GM18870 (cell line): ENCODE results near the gene APBA2.
"Not testable (repeated sequence)": the region's sequence is repeated elsewhere in the genome, so short reads cannot be mapped to it uniquely, and the experiment has no call there.

Experiments used
- ATAC-seq: cut with Tn5 transposase; IDR thresholded peaks from one replicate; pipeline ENCODE4 v1.9.1; 2021; ENCODE audit warnings: moderate library complexity; ENCODE audit not compliant: unreplicated experiment

APBA2 gene

DNA sequence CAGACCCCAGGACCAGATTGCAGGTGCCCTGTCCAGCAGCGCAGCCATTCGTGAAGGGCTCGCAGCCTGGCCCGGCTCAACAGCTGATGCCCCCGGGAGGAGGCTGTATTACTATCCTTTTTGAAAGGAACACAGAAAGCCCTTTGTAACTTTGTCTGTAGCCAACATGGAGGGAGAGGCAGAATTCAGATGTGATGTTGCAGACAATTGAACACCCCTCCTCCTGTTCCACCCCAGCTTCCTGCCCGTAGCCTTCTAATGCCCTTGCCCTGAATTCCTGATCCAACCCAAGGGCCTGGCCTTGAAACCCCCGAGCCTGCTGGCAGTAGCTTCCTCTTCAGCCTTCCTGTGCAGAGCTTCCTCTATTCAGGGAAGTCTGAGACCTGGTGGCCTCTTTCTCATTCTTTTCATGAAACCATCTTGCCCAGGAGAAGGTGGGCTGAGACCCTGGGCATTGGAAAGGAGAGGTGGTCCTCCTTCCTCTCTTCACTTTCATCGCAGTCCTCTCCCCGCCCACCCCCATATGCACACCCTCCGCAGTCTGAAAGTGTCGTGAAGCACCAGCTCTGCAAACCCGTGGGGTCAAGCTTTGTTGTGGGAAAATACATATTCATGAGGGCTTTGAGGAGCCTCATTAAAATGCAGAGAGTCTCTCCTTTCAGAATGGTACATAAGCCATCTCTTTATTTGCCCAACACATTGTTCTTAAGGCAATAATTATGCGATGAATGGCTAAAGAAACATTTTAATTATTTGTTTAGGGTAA lies 109.2 kb downstream of the APBA2 start:
- no peak for ATAC-seq

DNA sequence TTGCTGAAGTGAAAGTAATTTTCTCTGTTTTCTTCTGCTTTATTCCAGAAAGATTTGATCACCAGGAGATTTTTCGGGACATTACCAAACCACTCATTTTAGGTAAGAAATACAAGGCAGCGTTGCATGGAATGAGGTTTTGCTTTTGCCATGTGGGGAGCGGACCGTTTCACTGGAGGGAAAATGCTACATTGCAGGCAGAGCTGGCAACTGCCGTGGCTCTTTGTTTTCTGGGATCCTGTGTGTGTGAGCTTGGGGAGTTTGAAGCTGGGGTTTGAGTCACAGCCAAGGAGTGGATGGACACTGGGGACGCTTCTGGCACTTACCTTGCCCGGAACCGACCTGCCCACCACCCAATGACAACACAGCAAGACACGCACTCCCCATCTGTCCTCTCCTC lies 109.9 kb downstream of the APBA2 start:
- no peak for ATAC-seq

- ATAC-seq: no peak
Measured at GRCh38 chr15:28996289-28996688, 110.5 kb downstream of the APBA2 start.

DNA sequence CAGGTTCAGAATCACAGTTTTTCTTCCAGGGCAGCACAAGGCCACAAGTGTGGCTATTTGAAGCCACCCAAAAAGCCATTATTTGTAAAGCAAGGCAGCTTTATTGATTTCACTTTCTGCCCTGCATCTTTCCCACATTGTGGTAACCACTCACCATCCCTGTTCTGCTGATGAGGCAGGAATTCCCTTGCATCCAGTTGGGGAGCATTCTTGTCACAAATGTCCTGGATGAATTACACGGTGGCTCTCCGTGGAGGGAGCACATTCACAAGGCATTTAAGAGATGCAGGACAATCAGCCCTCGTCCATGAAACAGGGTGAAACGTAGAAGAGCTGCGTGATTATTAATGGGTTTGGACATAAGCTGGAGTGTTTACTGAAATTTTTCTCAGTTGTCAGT lies 111.2 kb downstream of the APBA2 start:
- ATAC-seq: no peak

GRCh38 chr15:28997791-28998190 lies 112.0 kb downstream of the APBA2 start:
- ATAC-seq: no peak

DNA sequence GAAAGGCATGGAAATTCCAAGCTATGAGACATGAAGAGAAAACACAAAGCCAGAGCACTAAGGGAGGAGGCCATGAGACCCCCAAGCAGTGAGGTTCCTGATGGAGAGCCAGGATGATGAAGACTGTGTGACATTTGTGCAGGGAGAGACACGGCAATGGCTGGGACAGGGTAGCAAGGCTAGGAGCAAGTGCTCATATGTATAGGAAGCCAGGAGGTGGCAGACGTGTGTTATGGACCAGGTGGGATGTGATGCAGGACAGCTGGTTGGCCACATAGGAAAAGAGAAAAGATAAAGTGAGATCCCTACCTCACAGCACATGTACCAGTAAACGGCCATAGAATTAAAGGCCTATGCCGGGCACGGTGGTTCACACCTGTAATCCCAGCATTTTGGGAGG lies 112.7 kb downstream of the APBA2 start:
- ATAC-seq: no peak

DNA sequence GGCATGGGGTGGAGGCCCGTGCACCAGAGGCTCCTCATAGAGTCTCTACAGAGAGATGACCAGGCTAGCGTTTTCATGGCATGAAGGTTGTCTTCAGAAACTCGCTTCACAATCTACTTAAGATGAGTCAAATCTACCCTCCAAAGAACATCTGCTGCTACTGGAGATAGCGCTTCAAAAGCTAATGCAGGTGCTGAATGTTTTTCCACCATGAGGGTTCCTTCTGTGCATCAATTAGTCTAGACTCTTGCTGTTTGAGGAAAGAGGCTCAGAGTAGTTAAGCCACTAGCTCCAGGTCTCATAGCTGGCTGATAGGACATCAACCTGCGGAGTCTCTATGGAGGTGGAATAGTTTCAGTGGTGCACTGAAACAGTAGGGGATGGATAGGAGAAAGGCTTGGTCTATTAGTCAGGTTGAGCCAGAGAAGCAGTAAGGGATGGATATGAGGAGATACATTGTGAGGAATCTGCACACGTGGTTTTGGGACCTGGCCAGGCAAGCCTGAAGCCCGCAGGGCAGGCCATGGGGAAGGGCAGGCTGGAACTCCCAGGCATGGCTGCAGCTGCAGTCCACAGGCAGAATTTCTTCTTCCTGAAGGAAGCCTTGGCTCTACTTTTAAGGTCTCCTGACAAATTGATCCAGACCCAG lies 117.5 kb downstream of the APBA2 start:
- ATAC-seq: no peak

- ATAC-seq: no peak
Measured at GRCh38 chr15:29003840-29004233, 118.1 kb downstream of the APBA2 start.

DNA sequence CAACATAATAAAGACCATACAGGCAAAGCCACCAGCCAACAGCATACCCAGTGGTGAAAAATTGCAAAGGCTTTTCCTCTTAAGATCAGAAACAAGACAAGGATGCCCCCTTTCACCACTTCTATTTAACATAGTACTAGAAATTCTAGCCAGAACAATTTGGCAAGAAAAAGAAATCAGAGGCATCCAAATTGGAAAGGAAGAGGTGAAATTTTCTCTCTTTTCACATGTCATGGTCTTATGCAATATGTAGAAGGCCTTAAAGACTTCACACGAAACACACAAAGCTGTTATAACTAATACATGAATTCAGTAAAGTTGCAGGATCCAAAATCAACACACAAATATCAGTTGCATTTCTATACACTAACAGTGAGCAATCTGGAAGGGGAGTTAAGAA lies 120.2 kb downstream of the APBA2 start:
- ATAC-seq: no peak

DNA sequence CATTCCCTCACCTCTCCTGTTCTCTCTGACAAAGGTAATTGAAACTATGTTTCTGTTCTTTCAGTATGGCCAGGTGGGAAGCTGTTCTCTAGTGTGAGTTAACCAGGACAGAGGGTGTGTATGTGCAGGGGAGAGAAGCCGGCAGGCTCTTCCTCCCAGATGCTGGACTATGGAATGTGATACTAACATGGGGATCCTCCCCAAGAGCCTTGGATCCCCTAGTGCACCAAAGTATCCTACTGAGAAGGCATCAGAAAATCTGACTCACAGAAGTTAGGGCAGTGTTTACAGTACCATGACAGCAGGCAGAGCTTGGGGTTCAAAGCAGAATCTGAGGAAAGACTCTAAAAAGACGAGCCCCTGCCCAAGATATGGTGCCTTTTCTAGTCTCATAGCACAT lies 123.1 kb downstream of the APBA2 start:
- ATAC-seq: no peak

GRCh38 chr15:29012097-29012496 lies 126.3 kb downstream of the APBA2 start:
- ATAC-seq: no peak

DNA sequence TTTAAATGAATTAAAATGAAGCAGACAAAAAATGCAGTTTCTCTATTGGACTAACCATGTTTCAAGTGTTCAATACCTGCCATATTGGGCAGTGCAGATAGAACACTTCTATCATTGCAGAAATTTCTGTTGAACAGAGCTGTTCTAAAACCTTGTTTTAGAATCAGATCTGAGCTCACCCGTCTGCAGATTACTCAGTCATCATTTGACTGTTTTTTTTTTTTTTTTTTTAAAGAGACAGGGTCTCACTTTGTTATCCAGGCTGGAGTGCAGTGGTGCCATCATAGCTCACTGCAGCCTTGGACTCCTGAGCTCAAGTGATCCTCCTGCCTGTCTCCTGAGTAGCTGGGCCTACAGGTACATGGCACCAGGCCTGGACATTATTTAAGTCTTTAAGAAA lies 128.7 kb downstream of the APBA2 start:
- ATAC-seq: no peak

- no peak for ATAC-seq
Measured at GRCh38 chr15:29016518-29016917, 130.7 kb downstream of the APBA2 start.

DNA sequence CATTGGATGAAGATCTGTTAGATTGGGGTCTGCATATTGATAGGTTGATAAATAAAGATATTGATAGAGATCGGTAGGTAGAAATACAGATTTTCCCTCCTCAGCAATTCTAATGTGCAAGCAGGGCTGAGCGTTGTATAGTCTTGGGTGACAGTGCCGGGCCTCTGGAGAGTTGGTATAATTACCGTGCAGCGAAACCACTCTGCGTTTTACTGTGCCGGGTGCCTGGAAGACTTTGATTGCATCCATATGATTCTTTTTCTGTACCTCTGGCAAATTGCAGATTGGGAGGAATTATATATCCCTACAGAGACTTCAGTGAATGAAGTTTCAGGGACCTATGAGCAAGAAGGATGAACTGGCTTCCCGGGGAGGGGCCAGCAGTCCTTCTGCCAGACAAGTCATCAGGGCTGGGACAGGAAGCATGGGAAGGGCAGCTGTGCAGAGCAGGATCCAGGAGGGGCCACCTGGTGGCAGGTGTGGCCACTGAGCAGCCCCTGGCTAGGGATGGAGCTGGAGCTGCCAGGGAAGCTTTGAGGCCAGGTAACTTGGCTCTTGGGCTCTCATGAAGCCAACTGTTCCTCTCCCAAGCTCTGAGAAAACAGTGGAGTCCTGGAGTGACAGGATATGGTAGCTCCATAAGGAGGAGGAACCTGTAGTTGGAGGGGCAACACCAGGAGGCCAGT lies 132.5 kb downstream of the APBA2 start:
- ATAC-seq: no peak

DNA sequence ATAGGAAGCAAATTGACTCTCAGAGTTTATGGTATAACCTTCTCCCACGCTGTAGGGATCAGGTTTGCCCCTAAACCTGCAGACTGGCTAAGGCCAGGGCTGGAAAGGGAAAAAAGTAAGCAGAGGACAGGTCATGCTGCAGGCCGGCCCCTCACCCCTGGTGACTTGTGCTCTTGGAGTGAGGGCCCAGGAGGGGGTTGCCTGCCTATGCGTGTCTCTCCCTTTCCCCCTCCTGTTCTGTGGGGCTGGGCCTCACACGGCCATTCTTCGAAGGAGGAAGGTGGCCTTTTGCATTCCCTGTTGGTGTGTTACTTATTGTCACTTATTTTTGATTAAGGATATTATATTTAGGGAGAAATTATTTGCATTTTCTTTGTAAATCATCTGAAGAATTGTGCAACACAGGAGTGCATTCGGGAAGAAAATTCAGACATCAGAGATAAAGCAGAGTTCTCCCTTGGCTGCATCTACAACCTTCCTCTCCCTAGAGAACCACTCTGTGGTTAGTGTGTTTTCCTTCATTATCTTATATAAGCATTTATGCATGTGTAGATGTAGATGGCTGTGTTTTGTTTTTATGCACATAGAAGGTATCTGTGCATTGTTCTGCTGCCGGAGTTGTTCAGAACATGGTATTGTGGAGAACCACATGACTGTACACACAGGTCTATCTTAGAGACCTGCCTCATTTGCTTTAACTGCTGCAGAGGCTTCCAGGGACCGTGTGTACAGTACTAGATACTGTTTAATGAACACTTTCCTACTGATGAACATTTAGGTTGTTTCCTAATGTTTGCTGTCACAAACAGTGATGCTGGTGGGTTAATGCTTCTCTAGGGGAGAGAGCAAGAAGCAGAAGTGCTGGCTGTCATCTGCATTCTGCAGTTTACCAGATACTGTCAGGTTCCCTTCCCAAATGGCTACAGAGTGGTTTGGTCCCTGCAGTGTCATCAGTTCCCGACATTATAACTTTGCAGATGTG lies 133.5 kb downstream of the APBA2 start:
- ATAC-seq: no peak

DNA sequence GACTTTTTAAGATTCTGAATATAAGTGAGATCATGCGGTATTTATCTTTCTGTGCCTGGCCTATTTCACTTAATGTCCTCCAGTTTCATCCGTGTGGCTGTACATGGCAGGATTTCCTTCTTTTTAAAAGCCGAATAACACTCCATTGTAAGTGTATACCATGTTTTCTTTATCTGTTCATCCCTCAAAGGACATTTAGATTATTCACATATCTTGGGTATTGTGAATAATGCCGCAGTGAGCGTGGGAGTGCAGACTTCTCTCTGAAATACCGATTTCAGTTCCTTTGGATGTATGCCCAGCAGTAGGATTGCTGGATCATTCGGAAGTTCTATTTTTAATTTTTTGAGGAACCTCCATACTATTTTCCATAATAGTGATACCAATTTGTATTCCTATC lies 136.1 kb downstream of the APBA2 start:
- no peak for ATAC-seq

DNA sequence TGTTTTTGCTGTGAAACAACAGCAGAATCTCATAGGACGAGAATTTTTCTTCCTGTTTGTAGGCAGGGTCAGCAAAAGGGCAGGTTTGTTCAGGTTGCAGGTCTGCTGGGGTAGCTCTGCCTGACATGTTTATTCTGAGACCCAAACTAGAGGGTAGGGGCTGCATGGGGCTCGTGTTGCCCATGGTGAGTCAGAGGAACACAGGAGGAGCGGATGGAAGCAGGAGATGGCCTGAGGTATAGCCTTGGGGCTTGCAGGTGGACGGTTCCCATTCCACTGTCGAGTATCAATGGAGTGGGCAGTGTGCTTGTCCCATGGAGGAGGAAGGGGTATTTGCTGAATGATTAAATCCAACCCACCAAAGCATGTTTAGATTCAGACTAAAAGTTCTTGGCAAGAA lies 138.9 kb downstream of the APBA2 start:
- ATAC-seq: no peak

DNA sequence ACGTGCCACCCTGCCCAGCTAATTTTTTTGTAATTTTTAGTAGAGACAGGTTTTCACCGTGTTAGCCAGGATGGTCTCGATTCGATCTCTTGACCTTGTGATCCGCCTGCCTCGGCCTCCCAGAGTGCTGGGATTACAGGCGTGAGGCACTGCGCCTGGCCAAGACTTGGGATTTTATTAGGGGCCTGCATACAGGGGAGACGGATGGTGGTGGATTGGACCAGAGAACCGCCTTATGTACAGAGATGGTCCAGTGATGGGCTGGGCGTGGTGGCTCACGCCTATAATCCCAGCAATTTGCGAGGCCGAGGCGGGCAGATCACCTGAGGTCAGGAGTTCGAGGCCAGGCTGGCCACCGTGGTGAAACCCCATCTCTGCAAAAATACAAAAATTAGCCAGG lies 139.6 kb downstream of the APBA2 start:
- ATAC-seq: not testable (repeated sequence)

DNA sequence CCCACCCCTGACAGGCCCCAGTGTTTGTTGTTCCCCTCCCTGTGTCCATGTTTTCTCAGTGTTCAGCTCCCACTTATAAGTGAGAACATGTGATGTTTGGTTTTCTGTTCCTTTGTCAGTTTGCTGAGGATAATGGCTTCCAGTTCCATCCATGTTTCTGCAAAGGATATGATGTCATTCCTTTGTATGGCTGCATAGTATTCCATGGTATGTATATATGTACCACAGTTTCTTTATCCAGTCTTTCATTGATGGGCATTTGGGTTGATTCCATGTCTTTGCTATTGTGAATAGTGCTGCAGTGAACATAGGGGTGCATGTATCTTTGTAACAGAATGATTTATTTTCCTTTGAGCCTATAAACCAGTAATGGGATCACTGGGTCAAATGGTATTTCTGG lies 142.4 kb downstream of the APBA2 start:
- not testable (repeated sequence) for ATAC-seq

GRCh38 chr15:29029651-29030195 lies 143.9 kb downstream of the APBA2 start:
- no peak for ATAC-seq
